Right lobe of liver (tissue), 6 donors: ENCODE data around the gene C3orf85. TPM values are rescaled to one million over a fixed set of nuclear protein-coding genes. Genes with fewer than 3 reads are reported as not detected.
"Not testable (repeated sequence)": the region's sequence is repeated elsewhere in the genome, so short reads cannot be mapped to it uniquely, and the experiment has no call there.

ENCODE experiments used
- ATAC-seq, 4 donors: fragments of 200-7000 bp; cut with Tn5 transposase; one replicate each; pipeline ENCODE4 v1.9.1; 2020; ENCODE audit warnings: mild to moderate bottlenecking in 4 of 4, moderate library complexity in 4 of 4
- DNase-seq, 3 donors: peaks; one replicate each; pipeline ENCODE4 v3.0.0-alpha.2; 2020
- H3K27ac ChIP-seq, 3 donors: fragments of 200-600 bp; one replicate each; pipeline ENCODE4 v1.8.0; 2022
- H3K27me3 ChIP-seq, 2 donors: fragments of 200-600 bp; one replicate each; pipeline ENCODE4 v1.8.0; 2022
- H3K36me3 ChIP-seq, 4 donors: fragments of 200-600 bp; sonication (generic) in 1 of 4; one replicate each; pipeline versions ENCODE4 v1.5.1 to v1.8.0; 2017 to 2022; ENCODE audit warnings: control low read depth in 1 of 4
- H3K4me1 ChIP-seq, 4 donors: fragments of 200-600 bp; sonication (generic) in 1 of 4; one replicate each; pipeline versions ENCODE4 v1.5.1 to v1.8.0; 2017 to 2022; ENCODE audit warnings: control low read depth in 1 of 4
- H3K4me3 ChIP-seq, 3 donors: fragments of 200-600 bp; one replicate each; pipeline ENCODE4 v1.8.0; 2022
- H3K9me3 ChIP-seq, 4 donors: fragments of 200-600 bp; sonication (generic) in 1 of 4; one replicate each; pipeline versions ENCODE4 v1.5.1 to v1.8.0; 2017 to 2022; ENCODE audit warnings: control low read depth in 1 of 4
- CTCF ChIP-seq, 4 donors: fragments of 200-600 bp in 3 of 4; fragments of 450-650 bp in 1 of 4; IDR thresholded peaks; one replicate each; pipeline versions ENCODE4 v1.5.1 to v1.8.0; 2016 to 2022; ENCODE audit warnings: antibody characterized with exemption in 4 of 4, mild to moderate bottlenecking in 2 of 4
- POLR2A ChIP-seq: fragments of 450-650 bp; IDR thresholded peaks from one replicate; pipeline ENCODE4 v1.6.1; 2017; ENCODE audit warnings: antibody characterized with exemption, mild to moderate bottlenecking
- WGBS: methylation state at CpG from one replicate; pipeline ENCODE4 v1.1.6; 2018; ENCODE audit warnings: low coverage, low lambda C conversion rate; ENCODE audit not compliant: insufficient coverage; ENCODE audit errors: missing lambda C conversion rate; 5-methylcytosine and 5-hydroxymethylcytosine counted together
- intact Hi-C, 2 donors: fragments of 100-400 bp; cut with DNase I; formaldehyde crosslinking; loops; one replicate each; pipeline versions ENCODE4 v1.11.2 to v1.14.1; 2022
- total RNA-seq, 6 experiments: library from RNA; depleted of rRNA in 2 of 6; stranded (reverse); fragments of >200 nt in 2 of 6; fragmentation: NEBNext Ultra II Directional in 3 of 6; extraction: Animal tissue kit (Norgen Biotek cat#: 25700) in 3 of 6; gene quantifications; one replicate each; pipeline versions ENCODE4 v1.1.0 to v1.2.4, GENCODE V29; 2016 to 2023
- donor health status: DM: no; HTN: yes; CAD: no.
- donor health status: DM: no; HTN: no; CAD: no.
- donor health status: DM: no; HTN: no; CAD: no.
- donor health status: DM: no; HTN: yes; CAD: no.
- donor health status: DM: no; HTN: yes; CAD: no.

The C3orf85 gene
- total RNA-seq, 6 experiments from 2014 or later: 3.3 to 12.6 (median 9.5) TPM

- Histone ChIP-seq H3K36me3 (no peaks in the 10 kb centered on the region), H3K4me1 (peaks cover 0 to 1% (median under 1%) of the 10 kb centered on the region in 4 donors)
- ATAC-seq: peak in 3 of 4 donors; percentile 25 to 39 (median 38)
These were observed 10.6 kb upstream of the C3orf85 start for GRCh38 chr3:109125902-109126301.

GRCh38 chr3:109127553-109127952 lies 9.0 kb upstream of the C3orf85 start:
- ATAC-seq (peak; percentile 60 to 68 (median 64)), DNase-seq (no peak)
- H3K27me3 ChIP-seq: no peaks in the 10 kb centered on the region
- no peak overlapping the region for H3K4me3 ChIP-seq
- no peaks in the 10 kb centered on the region for H3K36me3 ChIP-seq
- no peaks in the 10 kb centered on the region for H3K9me3 ChIP-seq
- TF ChIP-seq CTCF (IDR thresholded peaks at IDR 0.05) (no peak), POLR2A (no peak)
- intact Hi-C loops: no loop called here
- H3K4me1 ChIP-seq: peaks cover 0 to 17% (median 8%) of the 10 kb centered on the region in 4 donors
- WGBS: 11% methylated on average over 1 of the region's 2 CpGs
- no peak overlapping the region for H3K27ac ChIP-seq

More at GRCh38 chr3:109125902-109126301, 10.6 kb upstream of the C3orf85 start:
- intact Hi-C loops: no loop called here
- no peak for DNase-seq
- TF ChIP-seq POLR2A (no peak), CTCF (IDR thresholded peaks at IDR 0.05) (no peak)
- Histone ChIP-seq H3K27ac (no peak overlapping the region), H3K4me3 (no peak overlapping the region), H3K27me3 (no peaks in the 10 kb centered on the region), H3K9me3 (no peaks in the 10 kb centered on the region)

GRCh38 chr3:109131276-109131675 lies 5.2 kb upstream of the C3orf85 start:
- TF ChIP-seq CTCF (IDR thresholded peaks at IDR 0.05) (no peak), POLR2A (no peak)
- Histone ChIP-seq H3K4me3 (no peak overlapping the region), H3K36me3 (no peaks in the 10 kb centered on the region), H3K27ac (peak overlapping the region in 1 of 3 donors; percentile 92), H3K27me3 (no peaks in the 10 kb centered on the region), H3K4me1 (peaks cover 0 to 37% (median 18%) of the 10 kb centered on the region in 4 donors), H3K9me3 (no peaks in the 10 kb centered on the region)
- intact Hi-C loops: no loop called here
- no peak for DNase-seq
- peak; percentile 49 to 63 (median 56) for ATAC-seq
- WGBS: 31% methylated on average over 4 of the region's 4 CpGs

GRCh38 chr3:109132801-109133473 lies 3.6 kb upstream of the C3orf85 start:
- ATAC-seq: peak; percentile 84 to 94 (median 90)
- Histone ChIP-seq H3K36me3 (no peaks in the 10 kb centered on the region), H3K27me3 (no peaks in the 10 kb centered on the region), H3K4me1 (peaks cover 0 to 40% (median 18%) of the 10 kb centered on the region in 4 donors), H3K9me3 (no peaks in the 10 kb centered on the region), H3K4me3 (peak overlapping the region in 2 of 3 donors; percentile 31 to 39), H3K27ac (peak overlapping the region; percentile 67 to 92 (median 88))
- TF ChIP-seq CTCF (IDR thresholded peaks at IDR 0.05): no peak
- peak; percentile 49 for TF ChIP-seq POLR2A
- intact Hi-C loops: no loop called here
- peak in 2 of 3 donors; percentile 38 to 75 for DNase-seq
- WGBS: 44% methylated on average over 5 of the region's 5 CpGs

- Histone ChIP-seq H3K4me1 (peaks cover 0 to 45% (median 18%) of the 10 kb centered on the region in 4 donors), H3K4me3 (peak overlapping the region in 2 of 3 donors; percentile 31 to 39), H3K27ac (peak overlapping the region; percentile 67 to 92 (median 88))
- peak; percentile 39 to 58 (median 52) for ATAC-seq
- H3K27me3 ChIP-seq, H3K9me3 ChIP-seq, intact Hi-C loops, H3K36me3 ChIP-seq, DNase-seq: not testable (repeated sequence)
- 54% methylated on average over 5 of the region's 5 CpGs for WGBS
These were observed 3.1 kb upstream of the C3orf85 start for GRCh38 chr3:109133474-109133816.
